ENCODE data around the gene DRAM1. TPM values are rescaled to one million over a fixed set of nuclear protein-coding genes. Genes with fewer than 3 reads are reported as not detected.

Gene DRAM1
- total and polyA plus RNA-seq, 9 of the 15 experiments (the other 6 are each of a cell fraction or from before 2014, with no cell fraction given) = 1.4 to 4.3 (median 2.7) TPM

DNA sequence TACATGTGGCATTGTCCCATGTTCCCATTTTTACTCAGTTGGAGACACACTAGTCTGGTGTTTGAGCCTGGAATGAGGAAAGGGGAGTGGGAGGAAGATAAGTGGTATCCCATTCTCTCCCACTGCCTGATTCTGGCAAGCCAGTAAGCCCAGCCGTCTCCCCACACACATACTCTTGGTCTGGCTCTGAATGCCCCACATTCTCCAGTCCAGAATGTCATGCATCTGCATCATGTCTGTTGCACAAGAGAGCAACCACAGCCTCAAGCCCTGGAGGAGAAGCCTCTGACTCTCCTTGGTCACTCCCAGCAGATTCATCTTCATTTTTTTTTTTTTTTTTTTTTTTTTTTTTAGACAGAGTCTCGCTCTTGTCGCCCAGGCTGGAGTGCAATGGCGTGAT, 48.0 kb downstream of the DRAM1 start (continued):
- TF ChIP-seq, protein P1, sequence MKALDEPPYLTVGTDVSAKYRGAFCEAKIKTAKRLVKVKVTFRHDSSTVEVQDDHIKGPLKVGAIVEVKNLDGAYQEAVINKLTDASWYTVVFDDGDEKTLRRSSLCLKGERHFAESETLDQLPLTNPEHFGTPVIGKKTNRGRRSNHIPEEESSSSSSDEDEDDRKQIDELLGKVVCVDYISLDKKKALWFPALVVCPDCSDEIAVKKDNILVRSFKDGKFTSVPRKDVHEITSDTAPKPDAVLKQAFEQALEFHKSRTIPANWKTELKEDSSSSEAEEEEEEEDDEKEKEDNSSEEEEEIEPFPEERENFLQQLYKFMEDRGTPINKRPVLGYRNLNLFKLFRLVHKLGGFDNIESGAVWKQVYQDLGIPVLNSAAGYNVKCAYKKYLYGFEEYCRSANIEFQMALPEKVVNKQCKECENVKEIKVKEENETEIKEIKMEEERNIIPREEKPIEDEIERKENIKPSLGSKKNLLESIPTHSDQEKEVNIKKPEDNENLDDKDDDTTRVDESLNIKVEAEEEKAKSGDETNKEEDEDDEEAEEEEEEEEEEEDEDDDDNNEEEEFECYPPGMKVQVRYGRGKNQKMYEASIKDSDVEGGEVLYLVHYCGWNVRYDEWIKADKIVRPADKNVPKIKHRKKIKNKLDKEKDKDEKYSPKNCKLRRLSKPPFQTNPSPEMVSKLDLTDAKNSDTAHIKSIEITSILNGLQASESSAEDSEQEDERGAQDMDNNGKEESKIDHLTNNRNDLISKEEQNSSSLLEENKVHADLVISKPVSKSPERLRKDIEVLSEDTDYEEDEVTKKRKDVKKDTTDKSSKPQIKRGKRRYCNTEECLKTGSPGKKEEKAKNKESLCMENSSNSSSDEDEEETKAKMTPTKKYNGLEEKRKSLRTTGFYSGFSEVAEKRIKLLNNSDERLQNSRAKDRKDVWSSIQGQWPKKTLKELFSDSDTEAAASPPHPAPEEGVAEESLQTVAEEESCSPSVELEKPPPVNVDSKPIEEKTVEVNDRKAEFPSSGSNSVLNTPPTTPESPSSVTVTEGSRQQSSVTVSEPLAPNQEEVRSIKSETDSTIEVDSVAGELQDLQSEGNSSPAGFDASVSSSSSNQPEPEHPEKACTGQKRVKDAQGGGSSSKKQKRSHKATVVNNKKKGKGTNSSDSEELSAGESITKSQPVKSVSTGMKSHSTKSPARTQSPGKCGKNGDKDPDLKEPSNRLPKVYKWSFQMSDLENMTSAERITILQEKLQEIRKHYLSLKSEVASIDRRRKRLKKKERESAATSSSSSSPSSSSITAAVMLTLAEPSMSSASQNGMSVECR (CRISPR knock-in tag; IDR thresholded peaks at IDR 0.05) = no peak
- TF ChIP-seq ARHGAP35 (IDR thresholded peaks at IDR 0.05; ENCODE audit: partially characterized antibody) (no peak), ZNF217 (CRISPR knock-in tag; IDR thresholded peaks at IDR 0.05) (no peak)

DNA sequence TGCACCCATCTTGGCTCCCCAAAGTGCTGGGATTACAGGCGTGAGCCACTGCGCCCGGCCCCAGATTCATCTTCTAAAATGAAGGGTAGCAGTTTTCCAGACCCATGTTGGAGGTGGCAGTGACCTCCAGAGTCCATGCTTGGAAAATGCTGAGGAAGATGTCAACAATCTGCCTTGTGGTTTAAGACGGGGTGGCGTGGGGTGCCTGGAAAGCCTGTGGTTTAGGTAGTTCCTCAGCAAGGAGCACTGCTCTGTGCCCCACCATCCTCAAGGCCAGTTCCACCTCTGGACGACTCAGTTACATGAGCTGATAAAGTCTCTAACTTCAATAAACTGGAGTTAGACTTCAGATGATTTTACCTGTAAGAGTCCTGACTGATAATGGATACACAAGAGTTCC, 48.6 kb downstream of the DRAM1 start:
- H3K4me3 ChIP-seq = no peak overlapping the region
- FAIRE-seq = no peak
- TF ChIP-seq ZNF23 (CRISPR knock-in tag; IDR thresholded peaks at IDR 0.05) (no peak), NR1H2 (CRISPR knock-in tag; IDR thresholded peaks at IDR 0.05) (no peak), SMARCC2 (IDR thresholded peaks at IDR 0.05; ENCODE audit: low read depth) (no peak), RAD21 (CRISPR knock-in tag; conservative IDR thresholded peaks at IDR 0.05 in 1 of 2, IDR thresholded peaks at IDR 0.05 in 1 of 2) (no peak), ZFPM2 (CRISPR knock-in tag; IDR thresholded peaks at IDR 0.05) (no peak), XRCC4 (IDR thresholded peaks at IDR 0.05; ENCODE audit: extremely low read depth, insufficient read depth, insufficient read length) (no peak), ZNF551 (CRISPR knock-in tag; IDR thresholded peaks at IDR 0.05) (no peak), GATA2 (CRISPR knock-in tag; IDR thresholded peaks at IDR 0.05) (no peak), SMAD4 (CRISPR knock-in tag; conservative IDR thresholded peaks at IDR 0.05) (no peak), KLF10 (CRISPR knock-in tag; IDR thresholded peaks at IDR 0.05) (no peak)
- TF ChIP-seq, protein P2, sequence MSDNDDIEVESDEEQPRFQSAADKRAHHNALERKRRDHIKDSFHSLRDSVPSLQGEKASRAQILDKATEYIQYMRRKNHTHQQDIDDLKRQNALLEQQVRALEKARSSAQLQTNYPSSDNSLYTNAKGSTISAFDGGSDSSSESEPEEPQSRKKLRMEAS (CRISPR knock-in tag; IDR thresholded peaks at IDR 0.05) = no peak
- TF ChIP-seq, protein P3, sequence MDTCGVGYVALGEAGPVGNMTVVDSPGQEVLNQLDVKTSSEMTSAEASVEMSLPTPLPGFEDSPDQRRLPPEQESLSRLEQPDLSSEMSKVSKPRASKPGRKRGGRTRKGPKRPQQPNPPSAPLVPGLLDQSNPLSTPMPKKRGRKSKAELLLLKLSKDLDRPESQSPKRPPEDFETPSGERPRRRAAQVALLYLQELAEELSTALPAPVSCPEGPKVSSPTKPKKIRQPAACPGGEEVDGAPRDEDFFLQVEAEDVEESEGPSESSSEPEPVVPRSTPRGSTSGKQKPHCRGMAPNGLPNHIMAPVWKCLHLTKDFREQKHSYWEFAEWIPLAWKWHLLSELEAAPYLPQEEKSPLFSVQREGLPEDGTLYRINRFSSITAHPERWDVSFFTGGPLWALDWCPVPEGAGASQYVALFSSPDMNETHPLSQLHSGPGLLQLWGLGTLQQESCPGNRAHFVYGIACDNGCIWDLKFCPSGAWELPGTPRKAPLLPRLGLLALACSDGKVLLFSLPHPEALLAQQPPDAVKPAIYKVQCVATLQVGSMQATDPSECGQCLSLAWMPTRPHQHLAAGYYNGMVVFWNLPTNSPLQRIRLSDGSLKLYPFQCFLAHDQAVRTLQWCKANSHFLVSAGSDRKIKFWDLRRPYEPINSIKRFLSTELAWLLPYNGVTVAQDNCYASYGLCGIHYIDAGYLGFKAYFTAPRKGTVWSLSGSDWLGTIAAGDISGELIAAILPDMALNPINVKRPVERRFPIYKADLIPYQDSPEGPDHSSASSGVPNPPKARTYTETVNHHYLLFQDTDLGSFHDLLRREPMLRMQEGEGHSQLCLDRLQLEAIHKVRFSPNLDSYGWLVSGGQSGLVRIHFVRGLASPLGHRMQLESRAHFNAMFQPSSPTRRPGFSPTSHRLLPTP (IDR thresholded peaks at IDR 0.05; ENCODE audit: borderline replicate concordance, extremely low read depth, insufficient read length) = no peak

More for the DNA sequence above, 48.6 kb downstream of the DRAM1 start:
- CTCF ChIA-PET (ENCODE audit: low intra/inter-chr PET ratio) = no interaction called here
- no peaks in the 10 kb centered on the region for H4K20me1 ChIP-seq (replicated peaks; ENCODE audit: control insufficient read depth, insufficient read depth, low read length)
- ATAC-seq = peak; percentile 24; the same call in 1 of the 3 replicates
- POLR2A ChIA-PET = no interaction called here
- H3K9me1 ChIP-seq (ENCODE audit: control insufficient read depth, insufficient read depth, low read length) = no peaks in the 10 kb centered on the region
- H3K9ac ChIP-seq (ENCODE audit: insufficient read depth in 1 of 2, low read depth in 2 of 2, low read length in 2 of 2) = no peak overlapping the region
- no peak overlapping the region for H3K27ac ChIP-seq (ENCODE audit: extremely low read depth, low read depth, low read length)
- in situ Hi-C loops (cut with MboI) (loop anchor here (25.0 kb wide), 1 partner anchor 561 kb away; the partner anchor contains the start of gene IGF1), intact Hi-C loops (cut with micrococcal nuclease) (no loop called here)
- H3K4me1 ChIP-seq (replicated peaks in 1 of 2; ENCODE audit: control insufficient read depth in 2 of 2, insufficient read depth in 2 of 2, low read length in 2 of 2) = no peaks in the 10 kb centered on the region; a peak in 2 of 5 replicates
- H3K79me2 ChIP-seq (ENCODE audit: control insufficient read depth, insufficient read depth, low read length) = no peaks in the 10 kb centered on the region
- no TSS peak for BruUV-seq (replicated peaks)
- WGBS (ENCODE audit: insufficient coverage, low coverage, missing lambda C conversion rate) = 25% methylated on average over 6 of the region's 6 CpGs
- 0 out of 2 replicates have a peak overlapping the region, but pooled peaks have one; percentile 3 for H2AFZ ChIP-seq (ENCODE audit: low read depth, low read length)
- H3K9me3 ChIP-seq (replicated peaks; ENCODE audit: control insufficient read depth, insufficient read depth, low read depth, low read length) = peaks cover 3% of the 10 kb centered on the region; the same call in 1 of the 2 replicates
- H3K4me2 ChIP-seq (ENCODE audit: insufficient read depth, low read length) = no peak overlapping the region
- peaks cover 0 to 8% of the 10 kb centered on the region in 2 experiments; a peak in 2 of 5 replicates for H3K27me3 ChIP-seq (ENCODE audit: control insufficient read depth in 2 of 2, insufficient read depth in 2 of 2, low read length in 2 of 2)
- no peak for DNase-seq (ENCODE audit: extremely low read depth in 1 of 4, low spot score in 3 of 4)
- H3K36me3 ChIP-seq (ENCODE audit: control insufficient read depth, insufficient read depth, low read length) = no peaks in the 10 kb centered on the region

All from K562 (cell line).